K562 (cell line): ENCODE results near the gene SNX14. TPM values are rescaled to one million over a fixed set of nuclear protein-coding genes. Genes with fewer than 3 reads are reported as not detected.

ENCODE experiments used
- ARHGAP35 ChIP-seq: fragments of 450-650 bp; IDR thresholded peaks from 2 replicates; pipeline ENCODE4 v1.6.1; 2018; ENCODE audit not compliant: partially characterized antibody
- CHCHD3 ChIP-seq: fragments of 250-450 bp; sonication (Bioruptor Pico); IDR thresholded peaks from 2 replicates; pipeline ENCODE4 v2.1.2; 2022; ENCODE audit warnings: mild to moderate bottlenecking
- ELF2 ChIP-seq: fragments of 250-450 bp; sonication (Bioruptor Pico); IDR thresholded peaks from 2 replicates; pipeline ENCODE4 v1.5.0; 2021; ENCODE audit warnings: mild to moderate bottlenecking
- FOXA1 ChIP-seq: fragments of 450-650 bp; IDR thresholded peaks from 2 replicates; pipeline ENCODE4 v1.6.1; 2016; ENCODE audit warnings: mild to moderate bottlenecking, borderline replicate concordance
- FOXJ2 ChIP-seq: fragments of 200-800 bp; sonication (Bioruptor generic); IDR thresholded peaks from 2 replicates; pipeline ENCODE4 v1.6.1; 2016; ENCODE audit warnings: missing genetic modification characterization, missing compliant biosample characterization
- GABPB1 ChIP-seq: sonication (generic); formaldehyde crosslinking; IDR thresholded peaks from 2 replicates; pipeline ENCODE4 v1.8.0; 2022; ENCODE audit warnings: mild to moderate bottlenecking, missing genetic modification reagents
- HIVEP1 ChIP-seq: fragments of 250-450 bp; sonication (Bioruptor Pico); IDR thresholded peaks from 2 replicates; pipeline ENCODE4 v1.4.0; 2020; ENCODE audit warnings: mild to moderate bottlenecking
- KLF16 ChIP-seq: IDR thresholded peaks from 2 replicates; pipeline ENCODE4 v1.6.1; 2016; ENCODE audit warnings: antibody characterized with exemption
- MCM3 ChIP-seq: fragments of 450-650 bp; IDR thresholded peaks from 2 replicates; pipeline ENCODE4 v1.6.1; 2016
- NFE2L1 ChIP-seq: fragments of 450-650 bp; IDR thresholded peaks from 2 replicates; pipeline ENCODE4 v1.6.1; 2016; ENCODE audit warnings: missing genetic modification characterization, low read depth, mild to moderate bottlenecking, missing compliant biosample characterization, moderate library complexity, borderline replicate concordance
- POLR2B ChIP-seq: fragments of 450-650 bp; IDR thresholded peaks from 2 replicates; pipeline ENCODE4 v1.6.1; 2018; ENCODE audit warnings: low read depth; ENCODE audit not compliant: partially characterized antibody
- POU5F1 ChIP-seq: fragments of 150-350 bp; IDR thresholded peaks from 2 replicates; pipeline ENCODE4 v1.6.1; 2014; ENCODE audit warnings: borderline replicate concordance, low read length, low read depth, mild to moderate bottlenecking; ENCODE audit not compliant: partially characterized antibody
- RBM22 ChIP-seq: fragments of 200-400 bp; formaldehyde crosslinking; IDR thresholded peaks from 2 replicates; pipeline ENCODE4 v1.6.1; 2018; ENCODE audit warnings: low read length, low read depth; ENCODE audit not compliant: poor library complexity, severe bottlenecking
- RNF2 ChIP-seq: sonication (generic); IDR thresholded peaks from 2 replicates; pipeline ENCODE4 v1.6.1; 2016
- SPI1 ChIP-seq: IDR thresholded peaks from 2 replicates; pipeline ENCODE4 v1.6.1; 2011; ENCODE audit warnings: low read depth, low read length, control low read depth, borderline replicate concordance
- SUPT5H ChIP-seq: fragments of 450-650 bp; IDR thresholded peaks from 2 replicates; pipeline ENCODE4 v1.6.1; 2016
- TAF9B ChIP-seq: fragments of 450-650 bp; IDR thresholded peaks from 2 replicates; pipeline ENCODE4 v1.6.1; 2018; ENCODE audit warnings: mild to moderate bottlenecking; ENCODE audit not compliant: partially characterized antibody
- TARDBP ChIP-seq: fragments of 450-650 bp; IDR thresholded peaks from 2 replicates; pipeline ENCODE4 v1.6.1; 2016
- TGIF2 ChIP-seq: sonication (generic); formaldehyde crosslinking; IDR thresholded peaks from 2 replicates; pipeline ENCODE4 v1.8.1; 2022; ENCODE audit warnings: mild to moderate bottlenecking, missing genetic modification reagents, moderate library complexity
- TRIM24 ChIP-seq, 2 experiments: fragments of 450-650 bp; IDR thresholded peaks; 2 replicates each; pipeline ENCODE4 v1.6.1; 2016
- ZFP36 ChIP-seq: fragments of 150-350 bp; IDR thresholded peaks from 2 replicates; pipeline ENCODE4 v1.6.1; 2018; ENCODE audit warnings: low read length, low read depth; ENCODE audit not compliant: partially characterized antibody
- ZHX1 ChIP-seq: fragments of 150-350 bp; conservative IDR thresholded peaks from 2 replicates; pipeline ENCODE4 v1.6.1; 2014; ENCODE audit warnings: low read length
- ZNF134 ChIP-seq: fragments of 250-450 bp; sonication (Bioruptor Pico); conservative IDR thresholded peaks from 2 replicates; pipeline ENCODE4 v1.4.0; 2020
- ZNF24 ChIP-seq: fragments of 450-650 bp; IDR thresholded peaks from 2 replicates; pipeline ENCODE4 v1.6.1; 2016
- ZNF324 ChIP-seq: fragments of 250-450 bp; sonication (Bioruptor Pico); IDR thresholded peaks from 2 replicates; pipeline ENCODE4 v1.4.0; 2020; ENCODE audit warnings: mild to moderate bottlenecking
- ZNF445 ChIP-seq: fragments of 250-450 bp; sonication (Bioruptor Pico); IDR thresholded peaks from 2 replicates; pipeline ENCODE4 v1.4.0; 2020; ENCODE audit warnings: low read depth, mild to moderate bottlenecking, moderate library complexity
- ZNF507 ChIP-seq: conservative IDR thresholded peaks from 2 replicates; pipeline ENCODE4 v1.6.1; 2017; ENCODE audit warnings: missing genetic modification characterization, missing compliant biosample characterization
- ZNF589 ChIP-seq: fragments of 200-800 bp; sonication (Bioruptor generic); IDR thresholded peaks from 2 replicates; pipeline ENCODE4 v1.6.1; 2016; ENCODE audit warnings: low read depth, missing genetic modification characterization, missing compliant biosample characterization
- polyA plus RNA-seq, 8 experiments: library from polyadenylated mRNA; depleted of rRNA in 4 of 8; stranded (reverse) in 5 of 8; unstranded in 3 of 8; fragments of >200 nt; fragmentation: Nextera tagmentation in 2 of 8; fragmentation: Illumina TruSeq in 1 of 8; extraction: Ambion mirVana in 2 of 8; extraction: Trizol in 1 of 8; gene quantifications; 2 replicates each; pipeline versions ENCODE4 v1.2.1 to v1.2.3, GENCODE V29; 2011 to 2014; ENCODE audit warnings: inconsistent platforms in 1 of 8, missing spikeins in 1 of 8
- total RNA-seq, 7 experiments: library from RNA; depleted of rRNA in 6 of 7; stranded (reverse); fragments of >200 nt in 6 of 7; fragmentation: Illumina TruSeq in 2 of 7; extraction: Trizol in 2 of 7; gene quantifications; 2 replicates each; pipeline versions ENCODE4 v1.2.1 to v1.2.3, GENCODE V29; 2011 to 2021; ENCODE audit warnings: low replicate concordance in 1 of 7
- TF ChIP-seq, protein P1 (sequence below): IDR thresholded peaks from 2 replicates; pipeline ENCODE4 v1.6.1; 2012; ENCODE audit warnings: low read depth, low read length, improper control_type of control experiment, borderline replicate concordance

SNX14 gene
- total and polyA plus RNA-seq, 9 of the 15 experiments (the other 6 are each of a cell fraction or from before 2014, with no cell fraction given) = 46.5 to 140 (median 71.2) TPM

DNA sequence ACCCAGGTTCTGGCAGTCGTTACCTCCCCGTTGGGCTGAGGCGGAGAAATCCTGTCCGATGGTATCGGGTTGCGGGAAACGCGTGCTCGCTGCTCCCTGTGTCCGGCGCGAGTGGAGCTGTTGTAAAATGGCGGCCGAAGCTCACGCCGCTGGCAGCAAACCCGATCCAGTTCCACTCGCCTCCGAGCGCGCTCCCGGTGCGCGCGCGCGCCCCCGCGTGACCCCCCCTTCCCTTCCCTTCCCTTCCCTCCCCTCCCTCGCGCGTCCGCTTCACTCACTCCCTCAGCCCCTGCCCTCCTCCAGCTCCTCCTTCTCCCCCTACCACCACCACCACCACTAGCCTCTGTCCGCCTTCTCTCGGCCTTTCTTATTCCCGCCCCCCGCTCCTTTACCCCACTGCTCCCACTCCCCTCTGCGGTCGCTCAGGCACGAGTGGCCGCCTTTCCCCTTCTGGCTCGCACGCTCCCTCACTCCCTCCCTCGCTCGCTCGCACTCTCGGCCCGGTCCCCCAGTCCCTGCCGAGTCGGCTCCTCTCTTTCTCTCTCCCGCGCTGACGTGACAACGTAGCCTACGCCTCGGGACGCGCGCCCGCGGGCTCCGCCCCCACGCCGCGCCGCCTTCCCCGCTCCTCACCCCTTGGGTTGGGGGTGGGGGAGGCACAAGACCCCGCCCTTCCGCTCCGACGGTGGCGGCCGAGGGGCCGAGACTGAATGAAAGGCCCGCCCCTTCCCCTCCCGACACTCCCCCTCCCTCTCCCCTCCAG, 49.3 kb upstream of the SNX14 start, which contains the start of gene SYNCRIP (continued):
- TF ChIP-seq RBM22 = no peak
- peak; percentile 99 for TF ChIP-seq POLR2B
- peak; percentile 100 for TF ChIP-seq SUPT5H
- TF ChIP-seq ELF2 (CRISPR knock-in tag) = no peak
- TF ChIP-seq ZFP36 = no peak
- no peak for TF ChIP-seq ZNF507
- peak; percentile 83 for TF ChIP-seq ARHGAP35
- 0 out of 2 replicates have a peak, but pooled peaks have one; percentile 4 for TF ChIP-seq SPI1
- no peak; the same call in 1 of the 2 replicates for TF ChIP-seq ZNF24
- TF ChIP-seq FOXA1 = no peak
- TF ChIP-seq ZHX1 = no peak
- TF ChIP-seq, protein P1, sequence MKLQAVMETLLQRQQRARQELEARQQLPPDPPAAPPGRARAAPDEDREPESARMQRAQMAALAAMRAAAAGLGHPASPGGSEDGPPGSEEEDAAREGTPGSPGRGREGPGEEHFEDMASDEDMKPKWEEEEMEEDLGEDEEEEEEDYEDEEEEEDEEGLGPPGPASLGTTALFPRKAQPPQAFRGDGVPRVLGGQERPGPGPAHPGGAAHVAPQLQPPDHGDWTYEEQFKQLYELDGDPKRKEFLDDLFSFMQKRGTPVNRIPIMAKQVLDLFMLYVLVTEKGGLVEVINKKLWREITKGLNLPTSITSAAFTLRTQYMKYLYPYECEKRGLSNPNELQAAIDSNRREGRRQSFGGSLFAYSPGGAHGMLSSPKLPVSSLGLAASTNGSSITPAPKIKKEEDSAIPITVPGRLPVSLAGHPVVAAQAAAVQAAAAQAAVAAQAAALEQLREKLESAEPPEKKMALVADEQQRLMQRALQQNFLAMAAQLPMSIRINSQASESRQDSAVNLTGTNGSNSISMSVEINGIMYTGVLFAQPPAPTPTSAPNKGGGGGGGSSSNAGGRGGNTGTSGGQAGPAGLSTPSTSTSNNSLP = no peak
- TF ChIP-seq GABPB1 (CRISPR knock-in tag) = peak; percentile 72
- TF ChIP-seq ZNF445 (CRISPR knock-in tag) = no peak
- peak; percentile 90 for TF ChIP-seq TAF9B
- no peak; the same call in 1 of the 2 replicates for TF ChIP-seq FOXJ2 (tag)
- TF ChIP-seq POU5F1 = no peak
- TF ChIP-seq TRIM24 (IDR thresholded peaks at IDR 0.05) = peak; percentile 62 to 66; a peak in 3 of 4 replicates
- TF ChIP-seq NFE2L1 = no peak
- no peak for TF ChIP-seq CHCHD3 (CRISPR knock-in tag)
- TF ChIP-seq ZNF324 (CRISPR knock-in tag) = no peak
- peak; percentile 85; the same call in 1 of the 2 replicates for TF ChIP-seq ZNF589 (CRISPR knock-in tag)
- TF ChIP-seq RNF2 = no peak
- TF ChIP-seq ZNF134 (CRISPR knock-in tag) = no peak
- TF ChIP-seq MCM3 = no peak
- no peak for TF ChIP-seq TGIF2 (CRISPR knock-in tag)
- peak; percentile 54; the same call in 1 of the 2 replicates for TF ChIP-seq TARDBP
- no peak for TF ChIP-seq KLF16
- TF ChIP-seq HIVEP1 = no peak
